Natural killer cell (primary cell): ENCODE measurements around the gene PDGFC. TPM values are rescaled to one million over a fixed set of nuclear protein-coding genes. Genes with fewer than 3 reads are reported as not detected.

Experiments
- ATAC-seq, 3 donors: fragments of 150-1000 bp in 2 of 3; fragments of 200-7000 bp in 1 of 3; cut with Tn5 transposase; 1 replicate in 1 of 3; 2 replicates in 2 of 3; pipeline ENCODE4 v1.10.0; 2021; ENCODE audit warnings: mild to moderate bottlenecking in 2 of 3, moderate library complexity in 2 of 3
- DNase-seq, 2 donors: peaks; one replicate each; pipeline versions ENCODE4 v3.0.0 to v3.0.0-alpha.2; 2013 to 2021; ENCODE audit warnings: mixed read lengths in 1 of 2
- H3K27ac ChIP-seq: one replicate; pipeline ENCODE4 v1.5.1; 2013; ENCODE audit warnings: mild to moderate bottlenecking, low read length
- H3K27me3 ChIP-seq: one replicate; pipeline ENCODE4 v1.6.1; 2013; ENCODE audit warnings: low read length; ENCODE audit not compliant: control insufficient read depth, insufficient read depth
- H3K36me3 ChIP-seq: one replicate; pipeline ENCODE4 v1.6.1; 2013; ENCODE audit warnings: low read length; ENCODE audit not compliant: control insufficient read depth, insufficient read depth
- H3K4me1 ChIP-seq: one replicate; pipeline ENCODE4 v1.6.1; 2013; ENCODE audit warnings: low read length; ENCODE audit not compliant: control insufficient read depth, insufficient read depth
- H3K4me3 ChIP-seq: one replicate; pipeline ENCODE4 v1.5.1; 2013; ENCODE audit warnings: low read length
- H3K9me3 ChIP-seq: one replicate; pipeline ENCODE4 v1.6.1; 2013; ENCODE audit warnings: low read length; ENCODE audit not compliant: control insufficient read depth, insufficient read depth
- H3K27ac Mint-ChIP-seq, 2 donors: one replicate each; pipeline ENCODE4 v1.8.0; 2022; ENCODE audit warnings: mild to moderate bottlenecking in 2 of 2, mixed read lengths in 2 of 2, moderate library complexity in 1 of 2
- H3K27me3 Mint-ChIP-seq, 2 donors: one replicate each; pipeline ENCODE4 v1.8.0; 2022; ENCODE audit warnings: low read depth in 2 of 2, mixed read lengths in 2 of 2
- H3K36me3 Mint-ChIP-seq: one replicate; pipeline ENCODE4 v1.8.0; 2022; ENCODE audit warnings: mixed read lengths
- H3K4me1 Mint-ChIP-seq, 2 donors: one replicate each; pipeline ENCODE4 v1.8.0; 2022; ENCODE audit warnings: mixed read lengths in 2 of 2
- H3K4me3 Mint-ChIP-seq: one replicate; pipeline ENCODE4 v1.8.0; 2022; ENCODE audit warnings: mild to moderate bottlenecking, moderate library complexity, mixed read lengths
- H3K9me3 Mint-ChIP-seq, 2 donors: one replicate each; pipeline ENCODE4 v1.8.0; 2022; ENCODE audit warnings: mixed read lengths in 2 of 2
- CTCF ChIP-seq: fragments of 200-600 bp; IDR thresholded peaks from one replicate; pipeline ENCODE4 v1.8.0; 2022; ENCODE audit warnings: antibody characterized with exemption
- WGBS: methylation state at CpG from one replicate; pipeline ENCODE4 v1.1.7; 2013; ENCODE audit warnings: missing lambda C conversion rate; ENCODE audit not compliant: insufficient coverage; 5-methylcytosine and 5-hydroxymethylcytosine counted together
- intact Hi-C: fragments of 100-400 bp; cut with micrococcal nuclease; formaldehyde crosslinking; loops from one replicate; pipeline ENCODE4 v1.14.2; 2022
- total RNA-seq, 4 donors: library from RNA; stranded (reverse); fragments of 120-200 nt in 1 of 4; gene quantifications; one replicate each; pipeline versions ENCODE4 v1.2.3 to v1.2.4, GENCODE V29; 2013 to 2022

PDGFC gene
- total RNA-seq, 3 donors from 2014 or later (not counting 1 experiment from before 2014, with no cell fraction given): 0.72 to 1.6 (median 0.90) TPM

GRCh38 chr4:156738766-156739165 is 232.8 kb downstream of the PDGFC start:
- Mint-ChIP-seq H3K27me3 (no peaks in the 10 kb centered on the region), H3K4me1 (no peaks in the 10 kb centered on the region), H3K9me3 (peaks cover 12 to 17% of the 10 kb centered on the region in 2 donors), H3K27ac (no peak overlapping the region), H3K36me3 (no peaks in the 10 kb centered on the region), H3K4me3 (no peak overlapping the region)
- Histone ChIP-seq H3K36me3 (no peaks in the 10 kb centered on the region), H3K9me3 (peaks cover 5% of the 10 kb centered on the region), H3K27ac (no peak overlapping the region), H3K4me3 (no peak overlapping the region), H3K4me1 (no peaks in the 10 kb centered on the region), H3K27me3 (no peaks in the 10 kb centered on the region)
- DNase-seq (no peak), ATAC-seq (no peak)
- intact Hi-C loops: no loop called here
- WGBS: 89% methylated on average over 1 of the region's 2 CpGs
- TF ChIP-seq CTCF: no peak

GRCh38 chr4:156734965-156735895 is 236.4 kb downstream of the PDGFC start:
- H3K27me3 ChIP-seq: no peaks in the 10 kb centered on the region
- H3K4me1 Mint-ChIP-seq: no peaks in the 10 kb centered on the region
- intact Hi-C loops: no loop called here
- no peak overlapping the region for H3K4me3 Mint-ChIP-seq
- no peak for TF ChIP-seq CTCF
- H3K27ac Mint-ChIP-seq: no peak overlapping the region
- H3K27ac ChIP-seq: no peak overlapping the region
- no peaks in the 10 kb centered on the region for H3K4me1 ChIP-seq
- H3K36me3 ChIP-seq: no peaks in the 10 kb centered on the region
- H3K27me3 Mint-ChIP-seq: no peaks in the 10 kb centered on the region
- ATAC-seq (no peak), DNase-seq (no peak)
- H3K9me3 Mint-ChIP-seq: peaks cover 15 to 21% of the 10 kb centered on the region in 2 donors
- H3K36me3 Mint-ChIP-seq: peaks cover 11% of the 10 kb centered on the region
- H3K4me3 ChIP-seq: no peak overlapping the region
- WGBS: 37% methylated on average over 4 of the region's 7 CpGs
- peaks cover 13% of the 10 kb centered on the region for H3K9me3 ChIP-seq

GRCh38 chr4:156733582-156733981 is 238.0 kb downstream of the PDGFC start:
- no peaks in the 10 kb centered on the region for H3K27me3 Mint-ChIP-seq
- no peak overlapping the region for H3K27ac ChIP-seq
- no peak overlapping the region for H3K27ac Mint-ChIP-seq
- intact Hi-C loops: no loop called here
- no peak overlapping the region for H3K4me3 Mint-ChIP-seq
- no peaks in the 10 kb centered on the region for H3K36me3 ChIP-seq
- no peak overlapping the region for H3K4me3 ChIP-seq
- peaks cover 23 to 29% of the 10 kb centered on the region in 2 donors for H3K9me3 Mint-ChIP-seq
- TF ChIP-seq CTCF: no peak
- no peaks in the 10 kb centered on the region for H3K4me1 Mint-ChIP-seq
- ATAC-seq (no peak), DNase-seq (no peak)
- peaks cover 11% of the 10 kb centered on the region for H3K36me3 Mint-ChIP-seq
- no peaks in the 10 kb centered on the region for H3K4me1 ChIP-seq
- whole genome bisulfite sequencing: no CpG with 5 or more reads among the region's 1 CpG
- peaks cover 13% of the 10 kb centered on the region for H3K9me3 ChIP-seq
- H3K27me3 ChIP-seq: no peaks in the 10 kb centered on the region
